GM21423 (cell line): ENCODE results near the gene RGSL1.

Source experiments
- ATAC-seq: cut with Tn5 transposase; IDR thresholded peaks from one replicate; pipeline ENCODE4 v1.9.1; 2021; ENCODE audit warnings: mild to moderate bottlenecking, moderate library complexity; ENCODE audit not compliant: unreplicated experiment

Gene RGSL1

DNA sequence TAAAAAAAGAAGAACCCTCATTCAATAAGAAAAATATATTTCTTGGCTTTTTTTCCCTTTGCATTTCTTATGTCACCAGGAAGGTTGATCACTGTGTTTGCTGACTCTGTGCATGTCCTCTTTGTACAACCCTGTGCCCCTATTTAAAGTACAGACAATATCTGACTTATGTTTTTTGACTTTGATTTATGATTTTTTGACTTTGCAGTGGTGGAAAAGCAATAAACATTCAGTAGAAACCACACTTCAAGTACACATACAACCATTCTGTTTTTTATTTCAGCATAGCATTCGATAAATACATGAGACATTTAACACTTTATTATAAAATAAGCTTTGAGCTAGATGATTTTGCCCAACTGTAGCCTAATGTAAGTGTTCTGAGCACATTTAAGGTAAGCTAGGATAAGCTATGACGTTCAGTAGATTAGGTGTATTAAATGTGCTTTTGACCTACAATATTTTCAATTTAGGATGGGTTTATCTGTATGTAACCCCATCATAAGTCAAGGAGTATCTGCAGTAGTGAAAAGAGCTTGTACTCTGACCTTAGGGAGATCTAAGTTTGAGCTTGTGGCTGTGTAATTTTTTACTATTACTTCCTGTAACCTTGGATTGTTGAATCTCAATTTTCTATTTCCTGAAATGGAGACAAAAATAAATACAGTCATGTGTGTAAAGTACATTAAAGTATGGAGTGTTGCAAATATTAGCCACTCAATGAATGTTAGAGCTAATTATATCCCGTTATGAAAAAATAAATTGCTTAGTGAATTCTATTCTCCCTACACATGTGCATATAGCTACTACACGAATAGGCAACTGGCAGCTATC lies 137.9 kb downstream of the RGSL1 start:
- peak; percentile 26 for ATAC-seq

DNA sequence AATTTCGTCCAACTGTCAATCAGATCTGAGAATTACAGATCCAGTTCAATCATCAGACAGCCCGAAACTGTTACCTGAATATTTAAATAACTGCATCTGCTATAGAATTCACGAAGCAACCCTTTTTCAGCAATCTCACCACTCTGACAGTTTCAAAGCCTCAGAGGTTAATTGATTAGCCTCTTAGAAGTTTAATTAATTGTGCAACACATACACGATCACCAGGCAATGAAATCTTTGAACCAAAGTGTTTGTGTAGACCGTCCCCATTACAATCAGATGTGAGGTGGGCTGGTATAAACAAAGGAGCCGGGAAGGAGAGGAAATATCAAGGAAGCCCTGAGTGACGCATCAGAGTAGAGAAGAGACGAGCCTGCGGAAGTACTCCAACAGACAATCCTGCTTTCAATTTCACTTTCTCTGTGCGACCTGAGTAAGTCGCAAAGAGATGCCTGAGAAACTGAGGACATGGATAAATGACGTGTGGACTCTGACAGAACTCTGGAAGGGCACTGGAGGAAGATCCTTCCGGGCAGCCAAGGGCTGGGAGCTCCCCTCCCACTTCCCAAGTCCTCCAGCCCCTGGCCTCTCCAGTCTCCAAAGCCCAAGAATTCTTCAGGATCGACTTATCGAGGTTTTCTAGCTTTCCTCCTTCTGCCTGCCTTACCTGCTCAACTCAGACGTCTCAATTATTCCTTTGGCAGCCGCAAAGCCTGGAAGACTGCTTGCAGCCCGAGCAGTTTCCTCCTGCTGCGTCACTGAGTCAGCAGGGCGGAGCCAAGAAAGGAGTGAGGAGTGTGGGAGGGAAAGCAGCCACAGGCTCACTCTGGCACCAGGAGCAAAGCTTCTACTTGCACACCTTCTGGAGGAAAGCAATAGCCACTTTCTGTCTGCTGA lies 138.8 kb downstream of the RGSL1 start, which contains the start of gene RNASEL:
RNASEL (minus strand) TSS at position 757 of the 897 bp plus-strand sequence. CDS start 2,450 bp downstream, outside the sequence.
- ATAC-seq = peak; percentile 87

DNA sequence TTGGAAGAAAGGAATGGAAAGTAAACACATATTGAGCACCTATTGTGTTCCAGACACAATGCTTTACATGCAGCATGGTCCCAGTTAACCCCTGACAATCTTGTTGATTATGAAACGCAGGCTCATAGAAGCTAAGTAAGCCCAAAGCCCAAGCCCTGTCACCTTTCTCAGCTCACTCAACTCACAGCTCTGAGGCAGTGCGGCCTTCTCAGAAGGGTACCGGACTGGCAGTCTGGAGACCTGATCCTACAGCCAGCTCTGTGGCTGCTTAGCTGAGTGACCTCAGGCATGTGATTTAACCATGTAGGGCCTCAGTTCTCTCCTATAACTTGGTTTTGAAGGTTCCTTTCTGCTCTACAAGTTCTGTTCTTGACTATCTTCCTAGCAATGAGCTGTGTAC lies 139.6 kb downstream of the RGSL1 start:
- no peak for ATAC-seq

DNA sequence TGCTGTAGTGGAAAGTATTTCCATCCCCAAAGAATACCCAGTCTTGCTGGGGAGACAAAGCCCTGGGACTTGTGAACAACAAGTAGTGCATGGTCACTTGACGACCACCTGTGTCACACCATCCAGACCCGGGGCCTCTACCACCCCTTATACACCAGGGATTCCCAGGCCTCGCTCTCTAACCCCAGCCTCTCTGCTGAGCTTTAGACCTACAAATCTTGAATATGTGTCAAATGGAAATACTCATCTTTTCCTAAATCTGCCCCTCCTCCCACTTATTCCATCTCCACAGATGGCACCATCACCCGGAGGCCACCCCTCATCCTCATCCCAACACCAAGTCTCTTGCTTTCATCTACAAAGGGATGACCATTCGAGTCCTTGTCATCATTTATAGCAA lies 140.0 kb downstream of the RGSL1 start:
- no peak for ATAC-seq

DNA sequence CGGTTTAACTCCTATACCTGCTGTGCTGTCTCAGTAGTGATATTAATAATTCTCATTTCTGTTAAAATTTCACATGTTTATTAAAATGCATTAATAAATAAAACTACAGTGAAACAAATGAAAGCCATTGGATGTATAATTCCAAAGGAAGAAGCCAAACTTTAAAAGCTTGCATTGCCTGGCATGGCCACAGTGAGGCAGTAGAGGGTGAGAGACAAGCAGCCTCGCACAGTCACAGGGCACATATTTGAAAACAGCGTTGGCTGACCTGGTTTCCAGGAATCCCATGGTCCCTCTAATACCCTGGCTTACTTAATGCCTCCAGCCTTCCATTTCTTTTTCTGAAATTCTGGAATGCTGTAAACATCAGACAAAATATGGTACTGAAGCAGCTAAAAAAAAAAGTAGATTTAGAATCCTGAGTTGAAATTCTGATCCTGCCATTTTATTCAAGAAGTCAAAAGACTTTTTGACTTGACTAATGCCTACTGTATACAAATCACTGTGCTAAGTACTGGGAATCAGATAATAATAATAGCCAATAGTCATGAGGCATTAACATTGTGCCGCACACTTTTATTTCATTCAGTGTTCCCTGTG lies 145.8 kb downstream of the RGSL1 start:
- ATAC-seq = no peak

DNA sequence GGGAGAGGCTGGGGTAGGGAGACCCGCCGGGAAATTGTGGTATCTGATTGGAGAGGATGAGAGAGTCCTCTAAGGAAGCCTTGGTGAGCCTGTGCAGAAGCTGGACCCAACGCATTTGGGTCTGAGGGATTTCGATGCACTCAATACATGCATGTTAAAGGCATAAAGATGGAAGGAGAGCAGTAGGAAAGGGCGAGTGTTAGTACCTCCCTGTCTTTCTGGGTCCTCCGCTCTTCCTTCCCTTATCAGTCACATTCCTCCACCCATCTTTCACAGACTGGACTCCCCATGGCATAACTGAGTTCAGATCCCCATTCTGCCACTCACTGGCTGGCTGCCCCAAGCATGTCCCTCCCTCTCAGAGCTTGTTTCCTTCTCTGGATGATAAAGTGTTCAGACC lies 147.0 kb downstream of the RGSL1 start:
- ATAC-seq = no peak

DNA sequence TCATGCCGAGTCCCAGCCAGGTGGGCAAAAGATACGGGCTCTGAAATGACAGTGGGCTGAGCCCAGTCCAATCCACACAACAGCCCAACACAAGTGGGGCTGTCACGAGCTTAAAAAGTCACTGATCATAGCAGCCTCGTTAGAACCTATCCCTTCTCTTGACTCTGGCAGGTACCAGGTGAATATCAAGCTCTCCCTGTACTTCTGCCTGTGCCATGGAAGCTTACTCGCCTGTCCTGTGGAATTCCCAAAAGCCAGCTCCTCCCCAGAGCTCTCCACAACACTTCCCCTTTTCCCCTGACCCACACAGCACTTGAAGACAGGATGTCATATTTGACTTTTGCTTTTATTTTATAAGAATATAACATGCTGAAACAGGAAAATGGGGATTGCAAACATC lies 148.3 kb downstream of the RGSL1 start:
- ATAC-seq = no peak

DNA sequence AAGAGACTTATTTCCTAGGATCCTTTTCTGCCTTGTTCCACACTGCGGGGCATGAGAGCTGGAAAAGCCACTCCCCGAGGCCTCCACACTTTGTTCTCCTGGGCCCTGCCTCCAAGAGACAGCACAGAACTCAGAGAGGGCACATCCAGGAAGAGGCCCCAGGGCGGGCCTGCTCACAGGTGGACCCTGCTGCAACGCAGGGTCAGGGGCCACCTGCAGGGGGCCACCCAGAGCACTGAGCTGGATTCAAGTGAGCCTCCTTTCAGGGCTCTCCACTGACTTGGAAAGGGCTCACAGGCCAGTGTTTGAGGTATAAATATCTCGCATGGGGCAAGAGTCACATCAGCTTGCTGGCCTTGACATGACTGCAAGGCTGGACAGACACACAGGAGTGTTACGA lies 149.4 kb downstream of the RGSL1 start:
- no peak for ATAC-seq

DNA sequence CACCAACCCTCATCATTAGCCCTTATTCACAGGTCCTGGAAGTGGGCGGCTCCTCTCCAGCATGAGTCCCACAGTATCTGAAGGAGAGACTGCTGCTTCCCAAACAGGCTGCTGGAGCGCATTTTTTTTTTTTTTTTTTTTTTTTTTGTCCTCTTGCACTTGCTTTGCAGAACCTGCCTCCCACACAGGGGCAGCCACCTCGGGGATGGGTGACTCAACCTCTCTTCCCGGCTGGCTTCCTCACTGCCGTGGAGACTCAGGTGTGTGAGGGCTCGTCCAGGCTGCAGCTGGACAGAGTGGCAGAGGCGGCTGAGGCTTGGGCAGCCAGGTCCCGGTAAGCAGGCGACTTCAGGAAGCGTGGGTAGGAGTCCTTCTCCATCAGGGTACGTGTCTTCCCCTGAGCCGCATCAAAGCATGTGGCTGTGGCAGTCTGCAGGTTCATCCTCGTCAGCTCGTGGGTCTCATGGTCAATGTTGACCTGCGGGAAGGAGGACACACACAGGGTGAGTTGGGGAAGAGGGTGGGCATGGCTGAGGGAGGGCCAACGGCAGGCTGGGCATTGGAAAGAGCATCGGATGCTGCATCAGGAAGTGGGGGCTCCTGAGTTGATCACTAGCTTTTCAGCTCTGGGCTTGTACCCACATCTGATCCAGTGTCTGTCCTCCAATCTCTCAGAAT lies 150.2 kb downstream of the RGSL1 start:
- ATAC-seq = no peak

DNA sequence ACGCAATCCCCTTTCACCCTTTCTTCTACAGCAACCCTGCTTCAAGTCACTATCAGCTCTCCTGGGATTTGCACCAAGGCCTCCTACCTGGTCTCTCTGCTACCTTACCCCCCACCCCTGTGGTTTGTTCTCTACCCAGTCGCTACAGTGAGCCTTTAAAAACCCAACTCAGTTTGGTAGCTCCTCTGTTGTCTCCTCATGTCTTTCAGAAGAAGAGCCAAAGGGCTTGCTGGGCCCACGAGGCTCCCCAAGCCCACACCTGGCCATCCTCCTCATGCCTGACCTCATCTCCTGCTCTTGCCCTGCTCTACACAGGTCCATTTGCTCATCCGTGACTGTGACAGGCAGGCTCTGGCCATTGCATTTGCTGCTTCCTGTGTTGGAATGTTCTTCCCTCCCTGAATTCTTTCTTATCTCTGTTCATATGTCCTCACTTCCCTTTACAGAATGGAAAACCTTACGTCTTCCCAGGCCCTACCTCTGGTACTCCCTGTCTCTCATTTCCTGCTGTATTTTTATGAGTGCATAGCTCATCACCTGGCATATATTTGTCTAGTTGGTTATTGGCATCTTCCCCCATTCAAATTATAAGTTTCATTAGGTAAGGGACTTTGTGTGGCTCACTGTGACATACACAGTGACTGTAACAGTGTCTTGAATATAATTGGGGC lies 150.9 kb downstream of the RGSL1 start:
- no peak for ATAC-seq

DNA sequence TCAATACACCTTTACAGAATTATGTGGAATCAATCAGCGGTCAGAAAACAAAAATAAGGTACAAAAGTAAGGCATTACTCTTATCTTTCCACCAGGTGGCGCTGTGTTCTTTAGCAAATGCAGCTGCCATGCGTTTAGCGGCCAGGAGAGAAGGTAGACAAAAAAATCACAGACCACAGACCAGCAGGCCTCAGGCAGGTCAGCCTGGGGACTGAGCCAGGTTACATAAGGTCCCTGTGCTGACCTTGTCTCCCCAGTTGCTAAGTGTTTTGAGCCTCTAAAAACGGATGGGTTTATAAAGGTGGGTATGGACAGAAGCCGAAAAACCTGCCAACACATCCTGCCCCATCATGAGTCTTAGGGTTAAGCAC lies 151.5 kb downstream of the RGSL1 start:
- no peak for ATAC-seq

DNA sequence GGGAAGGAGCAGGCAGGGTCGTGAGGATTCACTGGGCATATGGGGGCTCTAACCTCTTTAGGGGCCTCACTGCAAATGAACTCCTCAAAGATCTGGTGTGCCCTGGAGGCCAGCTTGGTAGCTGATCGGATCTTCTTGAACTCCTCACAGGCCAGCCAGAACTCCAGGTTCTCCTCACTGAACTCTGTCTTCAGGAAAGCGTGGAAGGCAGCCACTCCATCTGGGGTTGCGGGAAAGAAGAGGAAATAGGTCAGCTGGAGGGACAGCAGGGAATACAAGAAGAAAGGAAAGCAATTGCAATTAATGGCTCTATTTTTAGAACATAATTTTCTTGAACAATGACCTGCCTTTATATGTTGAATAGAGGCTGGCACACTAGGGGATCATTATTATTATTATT lies 152.0 kb downstream of the RGSL1 start:
- no peak for ATAC-seq

DNA sequence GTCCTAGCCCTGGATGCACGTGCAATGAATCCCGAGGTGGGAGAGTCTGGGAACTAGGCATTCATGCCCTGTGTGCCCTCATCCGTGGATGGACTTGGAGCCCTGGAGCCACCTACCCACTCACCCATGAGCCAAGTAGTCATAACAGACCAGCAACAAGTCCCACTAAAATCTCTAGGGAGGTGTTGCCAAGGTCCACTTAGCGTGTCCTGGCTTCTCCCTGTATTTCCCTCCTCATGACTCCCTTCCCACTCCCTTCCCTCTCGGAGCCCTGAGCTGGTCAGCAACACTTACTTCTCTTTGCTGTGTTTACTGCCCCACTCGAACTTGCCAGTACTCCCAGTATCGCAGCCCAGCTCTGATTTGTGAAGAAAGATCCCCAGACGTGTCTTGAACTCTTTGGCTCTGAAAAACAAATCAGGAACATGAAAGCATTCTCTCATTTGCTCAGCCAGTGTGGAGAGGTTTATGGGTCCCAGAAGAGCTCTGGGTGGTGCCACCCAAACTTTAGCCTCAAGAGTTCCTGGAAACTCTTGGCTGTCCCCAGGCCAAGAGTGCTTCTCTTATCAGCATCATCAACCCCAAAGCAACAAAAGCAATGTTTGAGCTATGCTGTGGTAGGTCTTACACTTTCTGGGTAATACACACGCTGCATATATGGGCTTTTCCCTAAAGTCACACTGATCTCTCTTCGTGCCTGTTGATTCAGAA lies 153.1 kb downstream of the RGSL1 start:
- ATAC-seq = no peak

DNA sequence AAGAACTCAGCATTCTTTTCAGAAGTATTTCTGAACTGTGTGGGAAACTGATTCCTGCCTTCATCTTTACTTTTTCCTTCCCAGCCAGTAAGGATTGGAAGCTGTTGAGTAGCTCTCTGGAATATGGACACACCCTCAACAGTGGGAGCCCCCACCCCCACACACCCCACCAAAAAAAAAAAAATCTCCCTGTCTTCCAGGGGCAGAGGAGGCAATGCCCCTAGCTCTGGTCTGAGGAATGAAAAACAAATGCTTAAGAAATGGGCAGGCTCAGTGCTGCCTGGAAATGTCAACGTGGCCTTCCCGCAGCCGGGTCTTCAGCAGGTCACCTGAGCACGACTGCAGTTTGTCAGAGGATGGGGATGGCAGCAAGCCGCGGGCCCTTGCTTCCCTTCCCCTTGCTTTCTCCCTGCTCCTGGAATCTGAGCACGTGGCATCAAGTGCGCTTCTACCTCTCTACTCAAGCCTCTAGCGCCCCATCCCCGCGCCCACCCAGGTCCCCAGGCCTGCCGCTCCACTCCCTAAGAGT lies 153.8 kb downstream of the RGSL1 start:
- ATAC-seq = peak; percentile 9

DNA sequence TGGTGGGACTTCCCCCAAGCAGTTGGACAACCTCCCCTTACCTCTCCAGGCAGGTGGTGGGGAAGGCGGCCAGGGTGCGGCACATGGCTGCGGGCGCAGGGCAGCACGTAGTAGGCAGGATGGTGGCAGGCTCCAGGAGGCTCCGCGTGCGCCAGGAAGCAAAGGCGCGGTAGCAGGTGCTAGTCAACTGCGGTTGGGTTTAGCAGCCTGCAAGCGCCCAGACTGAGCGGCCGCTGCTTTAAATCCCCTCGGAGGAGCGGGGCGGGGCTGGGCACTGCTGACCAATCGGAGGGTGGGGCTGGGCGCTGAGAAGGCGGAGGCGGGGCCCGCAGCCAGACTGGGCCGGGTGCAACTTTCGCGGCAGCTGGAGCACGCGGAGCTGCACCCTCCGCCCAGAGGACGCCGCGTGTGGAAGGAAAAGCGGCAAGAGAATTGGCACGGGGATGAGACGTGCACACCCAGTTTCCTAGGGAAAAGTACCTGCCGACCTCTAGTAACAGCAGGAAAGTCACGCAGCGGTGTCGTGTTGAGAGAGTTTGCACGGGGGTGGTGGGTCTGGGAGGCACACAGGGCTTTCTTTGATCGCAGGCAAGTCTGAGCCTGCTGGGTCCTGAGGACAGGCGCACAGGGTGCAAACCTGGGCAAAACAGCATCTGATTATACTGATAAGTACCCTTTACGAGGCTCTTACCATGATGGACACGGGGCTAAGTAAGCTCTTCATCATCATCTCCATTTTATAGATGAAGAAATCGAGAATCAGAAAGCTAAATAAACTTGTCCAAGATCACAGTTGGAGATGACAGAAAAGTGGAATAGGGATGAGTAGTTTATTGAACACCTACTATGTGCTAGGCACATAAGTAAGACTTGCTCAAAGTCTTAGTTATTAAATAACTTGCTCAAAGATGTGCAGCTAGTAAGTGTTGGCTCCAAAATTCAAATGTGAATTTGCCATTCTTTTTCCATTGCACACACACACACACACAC lies 154.5 kb downstream of the RGSL1 start, which contains the start of gene RGS16:
RGS16 (minus strand) TSS at position 215 of the 990 bp plus-strand sequence; CDS start at position 85, 130 bp downstream.
- peak; percentile 90 for ATAC-seq

DNA sequence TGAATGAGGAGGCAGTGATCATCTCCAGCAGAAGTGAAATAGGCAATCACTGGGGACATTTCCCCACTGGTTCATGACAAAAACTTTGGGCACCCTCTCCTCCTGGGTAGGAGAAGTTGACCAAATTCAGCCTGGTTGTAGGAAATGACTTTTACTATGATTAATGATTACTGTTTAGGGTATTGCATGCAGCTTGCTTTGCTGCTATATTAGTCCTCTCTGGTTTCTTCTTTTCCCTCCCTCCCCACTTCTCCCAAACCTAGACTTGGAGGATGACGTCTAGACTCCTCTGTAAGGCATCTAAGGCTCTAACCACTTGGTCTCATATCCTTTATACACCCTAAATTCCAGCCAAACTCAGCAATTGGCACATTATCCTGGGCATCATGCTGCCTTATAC lies 157.6 kb downstream of the RGSL1 start:
- ATAC-seq = no peak

DNA sequence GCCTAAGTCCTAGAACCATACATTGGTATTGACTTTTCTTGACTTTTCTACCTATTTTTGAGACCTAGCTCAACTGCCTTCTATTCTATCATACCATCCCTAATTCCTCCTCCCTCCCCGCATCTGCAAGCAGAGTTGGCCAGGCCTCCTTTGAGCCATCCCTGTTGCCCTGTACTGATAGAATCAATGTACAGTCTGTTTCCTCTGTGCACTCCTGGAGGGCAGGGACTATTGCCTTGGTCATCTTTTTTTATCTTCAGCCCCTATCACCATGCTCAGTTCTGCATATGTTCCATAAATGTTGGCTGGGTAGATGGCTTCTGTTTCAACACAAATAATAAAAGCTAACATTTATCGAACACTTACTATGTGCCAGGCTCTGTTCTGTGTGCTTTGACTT lies 158.3 kb downstream of the RGSL1 start:
- no peak for ATAC-seq
